Left colon (tissue), 2 donors: ENCODE data around the gene PPP4R2. TPM values are rescaled to one million over a fixed set of nuclear protein-coding genes. Genes with fewer than 3 reads are reported as not detected.

ENCODE experiments used
- ATAC-seq: fragments of 200-7000 bp; cut with Tn5 transposase; one replicate; pipeline ENCODE4 v1.9.1; 2020; ENCODE audit warnings: mild to moderate bottlenecking, moderate library complexity
- DNase-seq, 2 donors: peaks; one replicate each; pipeline ENCODE4 v3.0.0-alpha.2; 2020
- intact Hi-C, 2 donors: fragments of 100-400 bp; cut with DNase I in 1 of 2; cut with micrococcal nuclease in 1 of 2; formaldehyde crosslinking; loops; one replicate each; pipeline versions ENCODE4 v1.11.2 to v1.14.0; 2022; cut with DNase I, micrococcal nuclease
- long read RNA-seq: library from polyadenylated mRNA; unstranded; transcript quantifications from one replicate; pipeline ENCODE4 v2.0.0, GENCODE V29; 2021
- total RNA-seq, 2 donors: library from RNA; stranded (reverse); fragmentation: NEBNext Ultra II Directional; extraction: Animal tissue kit (Norgen Biotek cat#: 25700); gene quantifications; one replicate each; pipeline ENCODE4 v1.2.1, GENCODE V29; 2021
- donor health status: DM: no; HTN: no; CAD: no.
- donor health status: DM: yes; HTN: yes; CAD: no.

PPP4R2 gene, protein sequence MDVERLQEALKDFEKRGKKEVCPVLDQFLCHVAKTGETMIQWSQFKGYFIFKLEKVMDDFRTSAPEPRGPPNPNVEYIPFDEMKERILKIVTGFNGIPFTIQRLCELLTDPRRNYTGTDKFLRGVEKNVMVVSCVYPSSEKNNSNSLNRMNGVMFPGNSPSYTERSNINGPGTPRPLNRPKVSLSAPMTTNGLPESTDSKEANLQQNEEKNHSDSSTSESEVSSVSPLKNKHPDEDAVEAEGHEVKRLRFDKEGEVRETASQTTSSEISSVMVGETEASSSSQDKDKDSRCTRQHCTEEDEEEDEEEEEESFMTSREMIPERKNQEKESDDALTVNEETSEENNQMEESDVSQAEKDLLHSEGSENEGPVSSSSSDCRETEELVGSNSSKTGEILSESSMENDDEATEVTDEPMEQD
- 10 to 100 TPM; 76.9 to 90.2 TPM for total RNA-seq
- long read RNA-seq, full-length matches to known transcripts = 20 of 29 reads
- long read RNA-seq, partial matches to known transcripts = 5 of 29 reads
- long read RNA-seq, other reads (novel, unspliced or antisense) = 4 of 29 reads

DNA sequence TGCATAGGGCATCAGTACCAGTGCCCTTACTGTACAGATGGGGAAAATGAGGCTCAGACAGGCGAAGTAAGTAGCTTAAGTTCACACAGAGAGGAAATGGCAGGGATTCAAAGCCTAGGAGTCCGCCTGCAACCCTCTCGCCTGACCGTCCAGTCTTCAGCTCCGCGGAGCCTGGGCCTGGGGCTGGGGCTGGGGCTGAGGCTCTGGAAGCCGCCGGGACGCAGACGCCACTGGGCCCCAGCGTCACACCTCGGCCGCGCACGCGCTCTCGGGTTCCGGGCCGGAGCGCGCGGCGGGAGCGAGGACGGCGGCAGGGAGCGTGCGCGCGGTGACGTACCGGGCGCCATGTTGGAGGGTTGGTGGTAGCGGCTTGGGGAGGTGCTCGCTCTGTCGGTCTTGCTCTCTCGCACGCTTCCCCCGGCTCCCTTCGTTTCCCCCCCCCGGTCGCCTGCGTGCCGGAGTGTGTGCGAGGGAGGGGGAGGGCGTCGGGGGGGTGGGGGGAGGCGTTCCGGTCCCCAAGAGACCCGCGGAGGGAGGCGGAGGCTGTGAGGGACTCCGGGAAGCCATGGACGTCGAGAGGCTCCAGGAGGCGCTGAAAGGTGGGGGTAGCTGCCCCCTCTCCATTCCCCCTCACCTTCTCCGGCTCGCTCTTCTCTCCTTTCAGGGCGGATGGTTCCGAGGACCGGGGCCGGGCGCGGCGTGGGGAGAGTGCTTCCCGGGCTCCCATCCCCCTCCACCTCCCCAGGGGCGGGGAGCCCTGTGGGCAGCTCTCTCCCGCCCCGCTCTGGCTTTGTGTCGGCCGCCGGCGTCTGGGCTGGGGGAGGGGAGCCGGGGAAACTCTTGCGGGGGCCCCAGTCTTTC lies at the start of gene PPP4R2:
PPP4R2 (plus strand) TSS at position 339 of the 861 bp plus-strand sequence; CDS start at position 566, 227 bp downstream.
- DNase-seq = peak; percentile 85 to 92
- intact Hi-C loops = no loop called here
- peak; percentile 94 for ATAC-seq

DNA sequence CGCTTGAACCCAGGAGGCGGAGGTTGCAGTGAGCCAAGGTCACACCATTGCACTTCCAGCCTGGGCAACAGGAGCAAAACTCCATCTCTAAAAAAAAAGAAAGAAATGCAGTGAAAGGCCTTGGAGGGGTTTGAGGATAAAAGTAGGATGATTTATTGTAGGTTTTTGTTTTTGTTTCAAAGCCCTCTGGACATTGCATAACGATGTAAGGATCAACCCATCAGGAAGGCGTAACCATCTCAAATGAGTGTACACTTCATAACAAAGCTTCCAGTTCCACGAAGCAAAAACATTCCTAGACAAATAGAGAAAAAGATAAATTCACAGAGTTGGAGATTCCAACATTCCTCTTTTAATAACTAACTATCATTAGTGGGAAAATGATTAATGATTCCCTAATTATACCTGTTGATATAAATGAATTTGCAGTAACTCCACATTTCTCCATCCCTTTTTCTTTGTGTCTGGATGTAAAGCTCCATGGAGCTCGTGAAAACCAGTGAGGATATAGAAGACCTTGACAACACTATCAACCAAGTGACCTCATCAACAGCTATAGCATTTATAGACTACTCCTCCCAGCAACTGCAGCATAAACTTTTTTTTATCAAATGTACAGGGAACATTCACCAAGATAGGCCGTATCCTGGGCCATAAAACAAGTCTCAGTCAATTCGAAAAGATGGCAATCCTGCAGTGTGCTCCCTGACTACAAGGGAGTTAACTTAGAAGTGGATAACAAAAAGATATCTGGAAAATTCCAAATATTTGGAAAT lies 48.7 kb upstream of the PPP4R2 start:
- ATAC-seq = peak; percentile 95
- DNase-seq = no peak
- intact Hi-C loops = no loop called here

DNA sequence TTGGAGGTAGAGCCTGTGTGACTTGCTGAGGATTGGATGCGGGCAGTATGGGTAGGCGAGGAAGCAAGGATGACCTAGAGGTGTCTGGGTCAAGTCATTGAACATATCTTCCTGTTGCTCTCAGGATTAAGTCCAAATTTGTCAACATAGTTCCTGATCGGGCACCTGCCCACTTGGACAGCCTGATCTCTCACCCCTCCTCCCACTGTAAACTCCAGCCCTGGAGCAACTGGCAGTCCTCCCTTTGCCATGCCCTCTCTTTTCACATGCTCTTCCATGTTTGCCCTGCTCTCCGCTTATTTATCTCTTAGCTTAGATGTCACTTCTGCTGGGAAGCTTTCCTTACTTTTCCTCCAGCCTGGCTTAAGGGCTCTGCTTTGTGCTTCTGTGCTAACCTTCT lies 47.6 kb upstream of the PPP4R2 start:
- DNase-seq (no peak), ATAC-seq (peak; percentile 38)
- intact Hi-C loops = no loop called here

DNA sequence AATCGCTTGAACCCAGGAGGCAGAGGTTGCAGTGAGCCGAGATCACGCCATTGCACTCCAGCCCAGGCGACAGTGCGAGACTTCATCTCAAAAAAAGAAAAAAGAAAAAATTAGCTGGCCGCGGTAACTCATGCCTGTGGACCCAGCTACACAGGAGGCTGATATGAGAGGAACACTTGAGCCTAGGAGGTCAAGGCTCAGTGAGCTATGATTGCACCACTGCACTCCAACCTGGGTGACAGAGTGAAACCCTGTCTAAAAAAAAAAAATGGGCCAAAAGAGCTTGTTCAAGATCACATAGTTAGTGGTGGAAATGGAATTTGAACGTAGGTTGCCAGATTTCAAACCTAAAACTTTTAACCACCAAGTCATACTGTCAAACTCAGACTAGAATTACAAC lies 46.2 kb upstream of the PPP4R2 start:
- intact Hi-C loops = no loop called here
- no peak for ATAC-seq
- no peak for DNase-seq

DNA sequence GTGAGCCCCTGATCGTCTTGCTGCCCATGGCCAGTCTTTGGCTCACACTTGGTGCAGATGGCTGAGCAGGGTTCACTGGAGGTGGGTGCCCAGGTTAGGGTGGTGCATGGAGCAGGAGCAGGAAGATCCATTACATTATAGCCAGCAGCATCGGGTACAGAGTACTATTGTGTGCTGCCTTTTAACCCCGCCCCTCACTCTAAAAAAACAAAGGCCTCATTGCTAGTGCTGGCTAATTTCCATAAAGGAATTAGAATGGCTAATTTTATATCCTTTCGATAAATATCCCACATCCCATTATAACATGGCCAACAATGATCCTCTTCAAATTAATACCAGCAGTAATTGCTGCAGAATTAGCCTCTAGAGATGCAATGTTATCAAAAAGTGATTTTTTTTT lies 45.8 kb upstream of the PPP4R2 start:
- no peak for DNase-seq

DNA sequence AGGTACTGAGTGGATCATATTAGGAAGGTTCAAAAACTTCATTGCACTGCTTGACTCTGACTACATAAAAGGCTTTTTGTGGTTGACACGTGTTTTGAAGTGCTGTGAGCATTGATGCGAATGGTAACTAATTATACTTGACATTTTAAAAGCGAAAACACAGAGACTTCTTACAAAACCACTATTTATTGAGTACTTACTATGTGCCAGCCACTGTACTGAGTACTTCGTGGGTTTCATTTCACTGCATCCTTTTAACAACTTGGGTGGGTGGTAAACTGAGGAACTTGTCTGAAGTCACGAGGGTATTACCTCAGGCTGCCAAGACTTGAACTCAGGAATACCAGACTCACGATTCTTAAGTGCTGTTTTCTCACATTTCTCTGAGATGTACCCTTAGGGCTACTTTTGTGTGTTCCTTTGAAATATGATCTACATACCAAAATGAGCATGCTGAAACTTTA lies 45.3 kb upstream of the PPP4R2 start:
- ATAC-seq (no peak), DNase-seq (no peak)
- intact Hi-C loops = no loop called here

More for the DNA sequence above, 45.8 kb upstream of the PPP4R2 start:
- ATAC-seq = peak; percentile 46
- intact Hi-C loops = no loop called here

DNA sequence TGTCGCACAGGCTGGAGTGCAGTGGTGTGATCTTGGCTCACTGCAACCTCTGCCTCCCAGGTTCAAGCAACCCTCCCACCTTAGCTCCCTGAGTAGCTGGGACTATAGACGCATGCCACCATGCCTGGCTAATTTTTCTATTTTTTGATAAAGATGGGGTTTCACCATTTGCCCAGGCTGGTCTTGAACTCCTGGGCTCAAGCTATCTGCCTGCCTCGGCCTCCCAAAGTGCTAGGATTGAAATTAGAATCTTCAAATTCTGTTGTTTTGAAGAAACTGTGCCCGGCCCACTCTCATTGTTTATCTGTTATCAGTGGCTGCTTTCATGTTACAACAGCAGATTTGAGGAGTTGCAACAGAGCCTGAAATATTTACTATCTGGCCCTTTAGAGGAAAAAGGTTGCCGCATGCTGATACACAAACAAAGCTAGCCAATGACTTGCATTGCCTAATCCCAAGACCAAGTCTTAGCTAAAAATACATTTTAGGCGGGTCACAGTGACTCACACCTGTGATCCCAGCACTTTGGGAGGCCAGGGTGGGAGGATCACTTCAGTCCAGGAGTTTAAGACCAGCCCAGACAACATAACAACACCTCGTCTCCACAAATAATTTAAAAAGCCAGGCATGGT lies 43.2 kb upstream of the PPP4R2 start:
- intact Hi-C loops = no loop called here
- ATAC-seq (no peak), DNase-seq (no peak)

DNA sequence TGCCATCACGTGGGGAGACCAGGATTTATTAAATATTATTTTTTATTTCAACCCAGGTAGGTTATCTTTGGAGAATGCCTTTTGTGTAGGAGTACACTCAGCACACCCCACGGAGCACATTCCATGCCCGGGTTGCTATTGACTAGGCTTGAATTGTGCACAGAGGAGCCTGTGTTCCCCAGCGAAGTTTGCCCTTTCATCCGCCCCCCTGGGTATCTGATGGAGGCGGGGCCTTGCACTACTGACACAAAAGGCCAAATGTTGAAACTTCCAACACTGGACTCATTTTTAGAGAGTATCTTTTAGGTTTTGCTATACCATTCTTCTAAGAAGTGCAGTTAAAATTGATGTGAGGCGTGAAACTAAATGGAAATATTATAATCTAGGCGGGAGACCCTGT lies 39.3 kb upstream of the PPP4R2 start:
- intact Hi-C loops = no loop called here
- DNase-seq = no peak

DNA sequence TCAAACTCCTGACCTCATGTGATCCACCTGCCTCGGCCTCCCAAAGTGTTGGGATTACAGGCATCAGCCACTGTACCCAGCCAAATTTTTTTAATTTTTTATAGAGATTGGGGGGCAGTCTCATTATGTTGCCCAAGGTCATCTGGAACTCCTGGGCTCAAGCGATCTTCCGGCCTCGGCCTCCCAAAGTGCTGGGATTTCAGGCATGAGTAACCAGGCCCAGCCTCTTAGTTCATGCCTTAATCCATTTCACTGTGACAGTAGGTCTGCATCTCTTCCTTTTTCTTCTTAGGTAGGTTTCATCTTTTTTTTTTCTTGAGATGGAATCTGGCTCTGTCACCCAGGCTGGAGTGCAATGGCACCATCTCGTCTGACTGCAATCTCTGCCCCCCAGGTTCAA lies 37.3 kb upstream of the PPP4R2 start:
- intact Hi-C loops = no loop called here
- ATAC-seq (no peak), DNase-seq (no peak)

More for the DNA sequence above, 39.3 kb upstream of the PPP4R2 start:
- ATAC-seq = no peak

DNA sequence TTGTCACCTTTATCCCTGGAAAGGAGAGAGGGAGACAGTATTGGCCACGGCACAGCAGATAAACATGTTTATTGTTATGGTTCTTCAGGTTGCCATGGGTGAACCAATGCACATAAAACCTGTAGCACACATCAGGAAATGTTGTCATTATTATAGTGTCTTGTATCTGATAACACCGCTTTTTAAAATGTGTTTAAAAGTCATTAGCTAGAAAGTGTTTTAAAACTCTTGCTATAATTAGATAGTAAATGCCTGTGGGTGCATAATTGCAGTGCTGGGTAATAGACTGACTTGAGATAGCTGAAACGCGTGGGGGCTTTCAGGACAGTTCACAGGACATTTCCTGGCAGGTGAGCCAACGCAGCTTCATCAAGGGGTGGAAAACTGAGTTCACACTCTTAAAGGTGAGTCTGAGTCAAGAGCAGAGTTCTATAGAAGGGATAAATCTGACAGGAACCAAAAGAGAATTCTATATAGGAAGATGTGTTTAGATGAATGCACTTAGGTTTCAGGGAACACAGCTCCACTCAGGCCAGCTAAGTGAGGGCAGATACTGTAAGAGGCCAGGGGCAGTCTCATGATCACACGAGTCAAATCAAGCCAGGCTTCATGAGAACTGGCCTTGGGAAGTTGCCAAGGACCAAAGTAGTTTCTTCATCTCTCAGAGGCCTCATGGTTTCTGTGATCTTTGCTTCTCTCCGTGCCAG lies 35.6 kb upstream of the PPP4R2 start:
- intact Hi-C loops = no loop called here
- DNase-seq (no peak), ATAC-seq (peak; percentile 94)

DNA sequence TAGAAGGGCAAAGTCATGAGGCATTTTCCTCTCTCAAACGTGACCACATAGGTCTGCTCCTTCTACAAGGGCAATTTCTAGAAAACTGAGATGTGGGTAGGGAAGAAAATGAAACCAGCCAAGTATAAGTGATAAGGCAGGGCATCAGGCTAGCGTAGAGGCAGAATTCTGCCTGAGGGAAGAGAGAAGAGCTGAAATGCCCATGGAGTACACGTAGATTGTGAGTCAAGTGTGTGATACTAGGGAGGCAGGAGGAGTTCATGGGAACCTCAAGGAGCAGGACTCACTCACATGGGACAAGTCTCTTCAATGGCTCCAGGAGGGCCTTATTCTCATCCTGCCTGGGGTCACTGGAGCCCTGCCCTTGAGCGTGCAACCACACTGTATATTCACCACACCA lies 34.9 kb upstream of the PPP4R2 start:
- intact Hi-C loops = no loop called here
- ATAC-seq (no peak), DNase-seq (no peak)

DNA sequence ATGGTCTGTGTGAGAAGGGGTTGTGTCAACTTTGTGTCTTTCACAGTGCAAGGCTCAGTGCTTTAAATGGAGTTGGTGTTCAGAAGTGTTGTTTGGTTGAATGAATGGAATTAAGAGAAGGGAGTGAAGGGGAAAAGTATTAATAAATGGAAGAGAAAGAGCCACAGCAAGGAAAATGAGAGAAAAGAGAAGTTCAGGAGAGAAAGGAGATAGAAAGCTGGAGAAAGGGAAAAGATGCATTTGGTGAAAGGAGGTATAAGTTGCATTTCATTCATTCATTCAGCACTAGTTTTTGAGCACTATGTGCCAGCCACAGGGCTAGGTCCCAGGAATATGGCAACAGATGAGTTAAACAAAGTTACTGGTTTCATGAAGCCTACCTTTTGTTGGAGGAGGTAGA lies 34.3 kb upstream of the PPP4R2 start:
- DNase-seq (no peak), ATAC-seq (no peak)
- intact Hi-C loops = no loop called here

DNA sequence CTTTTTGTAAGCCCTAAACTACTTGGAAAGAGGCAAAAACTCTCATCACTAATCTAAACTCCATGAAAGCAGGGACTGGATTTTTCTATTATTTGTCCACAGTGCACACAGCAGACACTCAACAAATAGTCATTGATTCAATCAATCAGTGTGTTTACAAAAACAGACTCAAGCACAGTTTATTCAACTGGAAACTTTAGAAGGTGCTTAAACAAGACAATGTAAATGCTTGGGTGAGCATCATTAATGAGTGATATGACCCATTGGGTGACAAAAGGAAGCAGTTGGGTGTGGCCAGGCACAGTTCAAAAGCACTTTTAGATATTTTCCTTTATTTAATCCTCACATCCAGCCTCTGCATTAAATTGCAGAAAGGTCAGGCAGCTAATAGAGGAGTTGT lies 32.0 kb upstream of the PPP4R2 start:
- intact Hi-C loops = no loop called here
- DNase-seq (no peak), ATAC-seq (no peak)

DNA sequence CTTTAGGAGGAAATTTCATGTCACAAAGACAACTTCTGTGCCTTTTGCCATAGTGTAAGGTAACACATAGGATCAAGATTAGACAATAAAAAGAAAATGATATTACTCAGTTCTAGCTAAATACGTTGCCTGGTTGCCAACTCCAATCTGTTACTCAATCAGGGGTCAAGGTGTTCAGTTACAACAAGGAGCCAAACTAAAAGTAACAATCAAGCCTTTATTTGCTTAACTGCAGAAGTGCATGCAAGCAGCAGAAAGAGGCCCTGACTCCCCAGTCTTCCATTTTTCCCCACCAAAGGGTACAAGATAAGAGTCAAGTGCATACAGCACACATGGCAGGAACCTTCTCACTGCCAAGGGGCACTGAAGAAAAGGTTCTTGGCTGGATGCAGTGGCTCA lies 28.3 kb upstream of the PPP4R2 start:
- intact Hi-C loops = no loop called here
- ATAC-seq = no peak
- no peak for DNase-seq

DNA sequence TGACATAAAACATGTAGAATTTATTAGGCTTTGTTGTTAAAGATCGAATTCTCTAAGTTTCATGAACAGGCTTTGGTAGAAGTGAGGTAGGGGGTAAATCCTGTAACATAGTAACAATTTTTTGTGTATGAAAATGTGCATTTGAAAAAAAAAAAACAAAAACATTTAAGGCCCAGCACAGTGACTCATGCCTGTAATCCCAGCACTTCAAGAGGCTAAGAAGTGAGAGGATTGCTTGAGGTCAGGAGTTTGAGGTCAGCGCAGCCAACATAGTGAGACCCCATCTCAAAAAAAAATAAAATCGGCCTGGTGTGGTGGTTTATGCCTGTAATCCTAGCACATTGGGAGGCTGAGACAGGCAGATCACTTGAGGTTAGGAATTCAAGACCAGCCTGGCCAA lies 26.8 kb upstream of the PPP4R2 start:
- ATAC-seq = no peak
- intact Hi-C loops = no loop called here
- no peak for DNase-seq

DNA sequence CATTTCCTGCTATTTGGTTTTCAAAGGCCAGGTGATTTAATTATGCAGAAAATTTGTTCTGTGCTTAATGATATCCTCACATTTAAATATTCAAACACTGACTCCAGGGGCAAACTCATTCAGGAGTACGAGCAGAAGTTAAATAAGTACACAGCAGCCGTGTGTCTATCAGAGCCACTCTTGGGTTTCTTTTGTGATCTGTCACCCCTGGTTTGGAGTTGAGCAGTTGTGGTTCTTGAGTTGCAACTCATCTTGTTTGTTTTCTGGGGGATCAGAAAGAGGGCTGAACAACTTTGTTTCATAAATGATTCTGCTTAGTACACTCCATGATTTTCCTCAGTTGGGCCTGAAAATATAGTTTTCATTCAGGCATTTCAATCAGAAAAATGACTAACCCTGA lies 25.7 kb upstream of the PPP4R2 start:
- intact Hi-C loops = no loop called here
- DNase-seq = no peak
- ATAC-seq = no peak

DNA sequence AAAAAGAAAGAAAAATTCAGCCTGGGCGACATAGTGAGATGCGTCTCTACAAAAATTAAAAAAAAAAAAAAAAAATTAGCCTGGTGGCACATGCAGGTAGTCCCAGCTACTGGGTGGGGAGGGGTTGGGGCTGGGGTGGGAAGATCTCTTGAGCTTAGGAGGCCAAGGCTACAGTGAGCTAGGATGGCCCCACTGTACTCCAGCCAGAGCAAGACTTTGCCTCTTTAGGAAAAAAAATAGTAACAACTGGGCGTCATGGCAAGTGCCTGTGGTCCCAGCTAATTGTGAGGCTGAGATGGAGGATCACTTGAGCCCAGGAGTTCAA lies 23.9 kb upstream of the PPP4R2 start:
- intact Hi-C loops = no loop called here
- DNase-seq (no peak), ATAC-seq (peak; percentile 48)

DNA sequence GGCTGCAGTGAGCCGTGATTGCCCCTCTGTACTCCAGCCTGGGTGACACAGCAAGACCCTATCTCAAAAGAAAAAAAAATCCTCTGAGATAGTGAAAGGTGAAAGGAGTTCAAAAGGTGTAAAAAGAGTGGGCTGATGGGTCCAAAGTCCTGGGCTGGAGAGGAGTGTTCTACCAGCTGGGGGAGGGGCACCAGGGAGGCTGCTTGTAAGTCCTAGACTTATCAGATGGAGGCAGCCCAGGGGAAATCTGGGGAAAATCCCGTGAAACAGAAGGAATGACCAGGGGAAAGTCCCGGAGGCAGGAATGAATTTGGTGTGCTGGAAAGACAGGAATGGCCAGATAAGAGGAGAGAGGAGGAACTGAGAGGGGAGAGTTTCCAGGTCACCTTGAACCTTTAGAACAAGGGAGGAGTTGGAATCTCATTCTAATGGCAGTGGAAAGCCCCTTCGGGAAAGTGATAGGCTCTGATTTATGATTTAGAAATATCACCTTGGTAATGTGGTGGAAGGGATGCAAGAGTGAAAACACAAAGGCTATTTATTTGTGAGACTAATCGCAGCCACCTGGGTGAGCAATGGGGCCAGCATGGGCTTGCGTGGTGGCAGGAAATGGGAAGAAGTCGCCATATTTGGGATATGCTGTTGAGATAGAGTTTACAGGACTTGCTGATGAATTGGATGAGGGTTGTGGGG lies 23.4 kb upstream of the PPP4R2 start:
- peak; percentile 98 for ATAC-seq
- peak; percentile 82 to 90 for DNase-seq
- intact Hi-C loops = no loop called here
